ENCODE results near the gene SF3B1. TPM values are rescaled to one million over a fixed set of nuclear protein-coding genes. Genes with fewer than 3 reads are reported as not detected.
"Not testable (repeated sequence)": the region's sequence is repeated elsewhere in the genome, so short reads cannot be mapped to it uniquely, and the experiment has no call there.

Gene SF3B1
- total RNA-seq, 1 experiment from 2014 or later, result 263 TPM

DNA sequence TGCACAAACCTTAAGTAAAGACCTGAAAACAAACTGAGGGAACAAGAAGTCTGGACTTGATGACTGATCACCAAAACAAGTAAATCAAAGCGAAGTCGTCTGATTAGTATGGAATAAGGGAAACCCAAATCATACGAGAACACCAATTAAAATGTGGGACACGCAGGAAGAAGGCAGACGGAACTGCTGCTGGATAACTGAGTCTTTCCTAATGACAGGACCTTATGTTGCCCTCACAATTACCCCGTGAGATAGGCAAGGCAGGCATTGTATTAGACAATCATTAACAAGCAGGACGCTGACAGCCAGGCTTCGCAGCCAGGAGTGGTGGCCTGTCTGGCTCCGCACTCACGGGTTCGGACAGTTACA lies 17.9 kb upstream of the SF3B1 start:
- H3K36me3 ChIP-seq (replicated peaks; ENCODE audit: control insufficient read depth, insufficient read depth, low read length), result no peaks in the 10 kb centered on the region

DNA sequence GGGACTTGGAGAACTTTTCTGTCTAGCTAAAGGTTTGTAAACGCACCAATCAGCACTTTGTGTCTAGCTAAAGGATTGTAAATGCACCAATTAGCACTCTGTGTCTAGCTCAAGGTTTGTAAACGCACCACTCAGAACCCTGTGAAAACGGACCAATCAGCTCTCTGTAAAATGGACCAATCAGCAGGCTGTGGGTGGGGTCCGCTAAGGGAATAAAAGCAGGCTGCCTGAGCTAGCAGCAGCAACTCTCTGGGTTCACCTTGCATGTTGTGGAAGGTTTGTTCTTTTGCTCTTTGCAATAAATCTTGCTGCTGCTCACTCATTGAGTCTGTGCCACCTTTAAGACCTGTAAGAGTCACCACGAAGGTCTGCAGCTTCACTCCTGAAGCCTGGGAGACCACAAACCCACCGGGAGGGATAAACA lies 16.1 kb upstream of the SF3B1 start:
- DNase-seq; H3K27me3 ChIP-seq (ENCODE audit: control insufficient read depth, insufficient read depth, low read length); H3K36me3 ChIP-seq (replicated peaks; ENCODE audit: control insufficient read depth, insufficient read depth, low read length); H3K4me3 ChIP-seq (ENCODE audit: insufficient read depth, low read depth, low read length): not testable (repeated sequence)

More for the DNA sequence above, 17.9 kb upstream of the SF3B1 start:
- no peaks in the 10 kb centered on the region for H3K27me3 ChIP-seq (ENCODE audit: control insufficient read depth, insufficient read depth, low read length)
- no peak for DNase-seq
- H3K4me3 ChIP-seq (ENCODE audit: insufficient read depth, low read depth, low read length), result peak overlapping the region; percentile 37

DNA sequence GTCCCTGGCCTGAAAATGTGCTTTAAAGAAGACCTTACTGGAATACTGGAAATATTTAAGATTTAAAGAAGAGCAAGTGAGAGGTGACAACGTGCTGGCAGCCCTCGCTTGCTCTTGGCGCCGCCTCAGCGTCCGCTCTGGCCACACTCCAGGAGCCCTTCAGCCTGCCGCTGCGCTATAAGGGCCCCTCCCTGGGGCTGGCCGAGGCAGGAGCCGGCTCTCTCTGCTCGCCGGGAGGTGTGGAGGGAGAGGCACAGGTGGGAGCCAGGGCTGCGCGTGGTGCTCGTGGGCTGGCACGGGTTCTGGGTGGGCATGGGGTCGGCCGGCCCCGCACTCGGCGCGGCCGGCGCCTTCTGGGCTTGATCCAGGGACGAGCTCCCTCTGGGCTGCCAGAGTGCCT lies 15.6 kb upstream of the SF3B1 start:
- no peak for DNase-seq
- H3K27me3 ChIP-seq (ENCODE audit: control insufficient read depth, insufficient read depth, low read length), result no peaks in the 10 kb centered on the region
- H3K36me3 ChIP-seq (replicated peaks; ENCODE audit: control insufficient read depth, insufficient read depth, low read length), result no peaks in the 10 kb centered on the region
- H3K4me3 ChIP-seq (ENCODE audit: insufficient read depth, low read depth, low read length), result no peak overlapping the region

DNA sequence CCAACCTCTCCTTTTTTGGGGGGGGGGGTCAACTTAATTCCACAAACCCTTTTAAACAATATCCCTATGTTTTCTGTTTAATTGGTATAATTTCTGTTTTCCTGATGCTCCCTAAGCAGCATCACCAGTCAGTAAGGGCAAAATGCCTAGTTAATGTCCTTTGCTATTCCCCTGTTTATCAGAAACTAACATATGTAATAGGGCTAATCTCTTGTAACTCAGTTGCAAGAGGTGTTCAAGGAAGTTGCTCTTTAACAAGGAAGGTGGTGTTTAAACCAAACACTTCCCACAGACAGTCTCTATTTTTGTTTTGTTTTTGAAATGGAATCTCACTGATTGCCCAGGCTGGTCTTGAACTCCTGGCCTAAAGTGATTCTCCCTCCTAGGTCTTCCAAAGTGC lies 12.0 kb upstream of the SF3B1 start:
- DNase-seq, result no peak
- Histone ChIP-seq H3K27me3 (ENCODE audit: control insufficient read depth, insufficient read depth, low read length) (no peaks in the 10 kb centered on the region), H3K4me3 (ENCODE audit: insufficient read depth, low read depth, low read length) (no peak overlapping the region), H3K36me3 (replicated peaks; ENCODE audit: control insufficient read depth, insufficient read depth, low read length) (no peaks in the 10 kb centered on the region)

DNA sequence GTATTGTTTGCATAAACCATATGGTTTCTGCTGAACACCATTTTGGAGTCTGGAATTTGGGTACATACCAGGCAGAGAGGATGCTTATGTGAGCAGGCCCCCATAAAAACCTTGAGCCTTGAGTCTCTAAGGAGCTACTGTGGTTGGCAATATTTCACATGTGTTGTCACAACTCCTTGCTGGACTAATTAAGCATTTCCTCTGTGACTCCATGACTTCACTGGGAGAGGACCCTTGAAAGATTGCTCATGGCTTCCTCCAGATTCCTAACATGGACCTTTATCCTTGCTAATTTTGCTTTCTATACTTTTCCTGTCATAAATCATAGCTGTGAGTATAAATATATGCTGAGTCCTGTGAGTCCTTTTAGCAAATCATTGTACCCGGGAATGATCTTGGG lies 10.9 kb upstream of the SF3B1 start:
- no peak for DNase-seq
- Histone ChIP-seq H3K36me3 (replicated peaks; ENCODE audit: control insufficient read depth, insufficient read depth, low read length) (no peaks in the 10 kb centered on the region), H3K27me3 (ENCODE audit: control insufficient read depth, insufficient read depth, low read length) (no peaks in the 10 kb centered on the region), H3K4me3 (ENCODE audit: insufficient read depth, low read depth, low read length) (no peak overlapping the region)

DNA sequence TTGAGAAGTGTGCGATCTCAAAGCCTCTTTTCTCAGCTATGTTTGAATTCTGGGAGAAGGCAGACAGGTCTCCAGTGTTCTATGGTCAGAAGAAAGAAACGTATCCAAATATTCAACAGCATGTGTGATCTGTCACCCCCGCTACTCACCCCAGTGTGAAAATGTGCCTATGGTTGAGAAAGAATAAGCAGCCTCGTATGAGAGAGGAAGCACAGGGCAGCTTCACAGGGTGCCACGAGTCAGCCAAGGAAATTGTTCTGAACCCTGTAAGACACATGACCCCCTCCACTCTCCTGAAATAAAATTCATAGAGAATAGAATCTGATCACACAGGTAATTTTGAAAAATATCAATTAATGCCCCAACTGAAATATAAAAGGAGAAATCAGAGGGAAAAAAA lies 8.0 kb upstream of the SF3B1 start:
- Histone ChIP-seq H3K36me3 (replicated peaks; ENCODE audit: control insufficient read depth, insufficient read depth, low read length) (no peaks in the 10 kb centered on the region), H3K27me3 (ENCODE audit: control insufficient read depth, insufficient read depth, low read length) (no peaks in the 10 kb centered on the region), H3K4me3 (ENCODE audit: insufficient read depth, low read depth, low read length) (no peak overlapping the region)
- no peak for DNase-seq

DNA sequence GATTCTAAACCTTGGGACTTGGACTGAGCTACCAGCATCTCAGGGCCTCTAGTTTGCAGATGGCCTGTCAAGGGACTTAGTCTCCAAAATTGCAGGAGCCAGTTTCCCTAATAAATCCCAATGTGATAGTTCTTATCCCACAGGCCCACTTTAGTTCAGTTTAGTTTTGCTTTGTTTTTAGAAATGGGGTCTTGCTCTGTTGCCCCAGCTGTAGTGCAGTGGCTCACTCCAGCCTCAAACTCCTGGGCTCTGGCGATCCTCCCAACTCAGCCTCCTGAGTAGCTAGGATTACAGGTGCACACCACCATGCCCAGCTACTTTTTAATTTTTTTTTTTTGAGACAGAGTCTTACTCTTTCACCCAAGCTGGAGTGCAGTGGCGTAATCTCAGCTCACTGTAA lies 2.6 kb upstream of the SF3B1 start:
- DNase-seq, result no peak
- Histone ChIP-seq H3K36me3 (replicated peaks; ENCODE audit: control insufficient read depth, insufficient read depth, low read length) (no peaks in the 10 kb centered on the region), H3K4me3 (ENCODE audit: insufficient read depth, low read depth, low read length) (no peak overlapping the region), H3K27me3 (ENCODE audit: control insufficient read depth, insufficient read depth, low read length) (no peaks in the 10 kb centered on the region)

DNA sequence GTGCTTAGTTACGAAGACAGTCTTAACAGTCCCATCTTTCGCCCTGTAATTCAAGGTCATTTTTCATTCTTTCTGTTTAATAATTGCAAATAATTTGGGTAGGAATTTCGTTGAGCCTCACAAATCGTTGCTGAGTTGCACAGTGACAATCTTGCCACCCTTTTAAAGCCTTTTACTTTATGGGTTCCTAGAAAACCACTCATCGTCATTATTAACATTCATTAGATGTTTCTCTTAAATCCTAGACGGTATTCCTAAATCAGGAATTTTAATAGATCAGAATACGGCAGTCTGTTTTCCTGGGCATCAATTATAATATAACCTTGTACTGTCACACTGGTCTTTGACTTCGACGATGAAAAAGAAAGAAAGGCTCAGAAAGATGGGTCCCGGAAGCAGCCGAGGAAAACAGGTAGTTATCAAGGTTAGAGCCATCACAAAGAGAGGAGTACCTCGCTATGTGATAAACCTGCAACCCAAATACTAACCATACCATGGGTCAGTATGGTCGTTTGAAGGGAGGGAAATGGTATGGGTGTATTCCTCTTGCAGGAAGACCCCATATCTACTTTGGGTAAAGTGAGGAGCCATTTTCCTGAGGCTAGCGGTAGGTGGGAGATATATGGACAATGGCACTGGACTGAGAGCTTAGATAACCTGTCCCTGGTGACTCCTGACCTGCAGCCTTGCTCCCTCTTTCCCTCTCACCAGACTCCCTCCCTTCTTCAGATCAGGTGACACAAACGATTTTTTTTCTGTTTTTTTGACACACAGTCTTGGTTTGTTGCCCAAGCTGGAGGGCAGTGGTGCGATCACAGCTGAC lies 981 bp upstream of the SF3B1 start:
- H3K27me3 ChIP-seq (ENCODE audit: control insufficient read depth, insufficient read depth, low read length), result no peaks in the 10 kb centered on the region
- H3K4me3 ChIP-seq (ENCODE audit: insufficient read depth, low read depth, low read length), result peak overlapping the region; percentile 98
- H3K36me3 ChIP-seq (replicated peaks; ENCODE audit: control insufficient read depth, insufficient read depth, low read length), result no peaks in the 10 kb centered on the region
- no peak for DNase-seq

DNA sequence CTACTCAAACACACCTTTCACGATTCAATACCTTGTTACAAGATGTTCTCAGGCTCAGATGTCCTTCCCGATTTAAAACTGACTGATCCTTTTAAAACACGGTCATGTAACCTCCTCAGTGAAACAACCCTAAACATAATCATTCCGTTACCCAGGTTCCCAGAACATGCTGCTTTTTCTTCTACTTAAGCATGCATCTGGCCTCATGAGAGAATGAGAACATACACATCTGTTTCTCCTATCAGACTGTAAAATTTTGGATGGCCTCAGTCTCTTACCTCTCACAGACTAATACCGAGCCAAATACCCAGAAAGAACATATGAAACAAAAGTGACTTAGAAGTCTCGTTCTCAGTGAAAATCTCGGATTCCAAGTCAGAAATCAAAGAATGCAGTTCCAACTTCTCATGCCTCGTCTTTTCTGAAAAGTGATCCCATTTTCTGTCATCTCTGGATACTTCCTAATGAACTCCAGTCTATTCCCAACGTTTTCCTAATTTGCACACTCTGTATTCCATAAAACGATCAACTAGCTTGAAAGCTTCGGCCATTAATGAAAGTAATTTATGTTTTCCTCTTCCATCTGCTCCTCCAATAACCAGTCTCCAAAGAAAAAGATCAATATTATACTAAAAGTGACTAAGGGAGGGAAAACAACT lies 919 bp downstream of the SF3B1 start:
- H3K4me3 ChIP-seq (ENCODE audit: insufficient read depth, low read depth, low read length), result peak overlapping the region; percentile 98
- no peak for DNase-seq
- no peaks in the 10 kb centered on the region for H3K36me3 ChIP-seq (replicated peaks; ENCODE audit: control insufficient read depth, insufficient read depth, low read length)
- no peaks in the 10 kb centered on the region for H3K27me3 ChIP-seq (ENCODE audit: control insufficient read depth, insufficient read depth, low read length)

DNA sequence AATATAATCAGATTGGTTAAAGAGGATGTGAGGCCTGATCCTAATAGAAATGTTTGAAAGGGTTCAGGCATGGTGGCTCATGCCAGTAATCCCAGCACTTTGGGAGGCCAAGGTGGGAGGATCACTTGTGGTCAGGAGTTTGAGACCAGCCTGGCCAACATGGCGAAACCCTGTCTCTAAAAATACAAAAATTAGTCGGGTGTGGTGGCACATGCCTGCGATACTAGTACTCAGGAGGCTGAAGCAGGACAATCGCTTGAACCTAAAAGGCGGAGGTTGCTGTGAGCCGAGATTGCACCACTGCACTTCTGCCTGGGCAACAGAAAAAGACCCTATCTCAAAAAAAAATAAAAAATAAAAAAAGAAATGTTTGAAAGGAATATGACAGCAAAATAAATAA lies 2.3 kb downstream of the SF3B1 start:
- not testable (repeated sequence) for H3K27me3 ChIP-seq (ENCODE audit: control insufficient read depth, insufficient read depth, low read length); DNase-seq; H3K36me3 ChIP-seq (replicated peaks; ENCODE audit: control insufficient read depth, insufficient read depth, low read length); H3K4me3 ChIP-seq (ENCODE audit: insufficient read depth, low read depth, low read length)

DNA sequence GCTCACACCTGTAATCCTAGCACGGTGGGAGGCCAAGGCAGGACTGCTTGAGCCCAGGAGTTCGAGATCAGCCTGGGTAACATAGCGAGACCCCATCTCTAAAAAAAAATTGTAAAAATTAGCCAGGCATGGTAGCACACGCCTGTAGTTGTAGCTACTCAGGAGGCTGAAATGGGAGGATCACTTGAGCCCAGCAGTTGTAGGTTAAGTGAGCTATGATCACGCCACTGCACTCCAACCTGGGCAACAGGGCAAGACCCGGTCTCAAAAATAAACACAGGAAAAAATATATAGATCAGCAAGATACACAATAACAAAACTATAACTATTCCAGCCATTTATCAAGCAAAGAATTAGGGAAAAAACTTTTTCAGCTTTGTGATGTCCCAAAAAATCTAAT lies 3.0 kb downstream of the SF3B1 start:
- DNase-seq, result no peak
- H3K36me3 ChIP-seq (replicated peaks; ENCODE audit: control insufficient read depth, insufficient read depth, low read length), result no peaks in the 10 kb centered on the region
- no peak overlapping the region for H3K4me3 ChIP-seq (ENCODE audit: insufficient read depth, low read depth, low read length)
- no peaks in the 10 kb centered on the region for H3K27me3 ChIP-seq (ENCODE audit: control insufficient read depth, insufficient read depth, low read length)

DNA sequence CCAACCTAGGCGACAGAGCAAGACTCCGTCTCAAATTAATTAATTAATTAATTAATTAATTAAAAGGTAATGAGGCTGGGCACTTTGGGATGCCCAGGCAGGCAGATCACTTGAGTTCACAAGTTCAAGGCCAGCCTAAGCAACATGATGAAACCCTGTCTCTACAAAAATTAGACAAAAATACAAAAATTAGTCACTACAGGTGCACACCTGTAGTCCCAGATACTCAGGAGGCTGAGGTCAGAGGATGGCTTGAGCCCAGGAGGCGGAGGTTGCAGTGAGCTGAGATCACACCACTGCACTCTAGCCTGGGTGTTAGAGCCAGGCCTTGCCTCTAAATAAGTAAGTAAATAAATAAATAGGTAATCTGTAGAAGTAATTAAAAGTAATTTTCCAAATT lies 6.8 kb downstream of the SF3B1 start:
- H3K4me3 ChIP-seq (ENCODE audit: insufficient read depth, low read depth, low read length), result no peak overlapping the region
- H3K36me3 ChIP-seq (replicated peaks; ENCODE audit: control insufficient read depth, insufficient read depth, low read length), result peaks cover 6% of the 10 kb centered on the region
- no peaks in the 10 kb centered on the region for H3K27me3 ChIP-seq (ENCODE audit: control insufficient read depth, insufficient read depth, low read length)
- no peak for DNase-seq

DNA sequence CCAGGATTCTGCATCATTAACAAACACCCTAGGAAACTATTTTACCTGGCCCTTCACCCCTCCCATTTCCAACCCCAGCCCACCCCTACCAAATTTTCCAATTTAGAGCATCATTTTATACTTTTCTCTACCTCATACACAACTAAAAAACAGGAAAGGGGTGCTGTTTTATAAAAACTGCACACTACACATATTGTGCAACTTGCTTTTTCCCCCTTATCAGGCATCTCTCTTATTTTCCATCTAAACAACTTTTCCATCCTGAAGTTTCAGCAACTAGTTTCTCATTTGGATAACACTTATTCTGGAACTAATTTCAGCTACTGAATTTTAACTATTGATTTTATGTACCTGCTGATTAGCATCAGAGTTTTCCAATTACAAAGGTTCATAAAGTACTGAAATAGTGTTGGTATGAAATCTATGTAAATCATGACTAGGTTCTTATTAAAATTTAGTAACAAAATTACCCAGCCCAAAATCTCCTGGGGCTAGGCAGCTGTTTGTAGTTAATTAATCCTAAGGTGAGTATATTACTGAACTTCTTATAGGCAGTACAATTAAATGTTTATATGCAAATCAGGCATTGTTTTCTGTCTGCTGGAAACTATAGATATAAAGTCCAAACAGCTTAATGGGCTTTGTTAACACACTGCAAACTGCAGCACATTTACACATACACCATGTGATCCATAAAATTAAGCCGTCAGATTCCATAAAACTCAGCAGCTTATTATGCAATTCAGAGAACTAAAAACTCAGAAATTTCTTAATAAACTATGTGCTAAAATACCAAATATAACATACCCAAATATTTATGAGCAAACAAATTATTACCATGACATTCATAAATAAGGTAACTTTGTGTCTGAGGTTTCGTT lies 7.9 kb downstream of the SF3B1 start:
- H3K4me3 ChIP-seq (ENCODE audit: insufficient read depth, low read depth, low read length), result no peak overlapping the region
- H3K36me3 ChIP-seq (replicated peaks; ENCODE audit: control insufficient read depth, insufficient read depth, low read length), result peaks cover 6% of the 10 kb centered on the region
- no peaks in the 10 kb centered on the region for H3K27me3 ChIP-seq (ENCODE audit: control insufficient read depth, insufficient read depth, low read length)
- DNase-seq, result no peak

DNA sequence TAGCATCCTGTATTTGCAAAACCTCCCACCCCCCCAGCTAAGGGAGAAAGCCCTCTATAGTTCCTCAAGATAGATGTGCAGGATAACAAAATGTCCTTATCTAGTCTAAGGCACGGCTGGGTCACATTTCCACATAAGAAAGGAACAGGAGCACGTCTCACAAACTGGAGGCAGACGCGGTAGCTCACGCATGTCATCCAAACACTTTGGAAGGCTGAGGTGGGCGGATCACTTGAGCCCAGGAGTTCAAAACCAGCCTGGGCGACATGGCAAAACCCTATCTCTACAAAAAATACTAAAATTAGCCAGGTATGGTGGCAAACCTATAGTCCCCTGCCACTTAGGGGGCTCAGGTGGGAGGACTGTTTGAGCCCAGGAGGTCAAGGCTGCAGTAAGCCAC lies 9.3 kb downstream of the SF3B1 start:
- DNase-seq, result no peak
- Histone ChIP-seq H3K27me3 (ENCODE audit: control insufficient read depth, insufficient read depth, low read length) (no peaks in the 10 kb centered on the region), H3K4me3 (ENCODE audit: insufficient read depth, low read depth, low read length) (no peak overlapping the region), H3K36me3 (replicated peaks; ENCODE audit: control insufficient read depth, insufficient read depth, low read length) (peaks cover 11% of the 10 kb centered on the region)

DNA sequence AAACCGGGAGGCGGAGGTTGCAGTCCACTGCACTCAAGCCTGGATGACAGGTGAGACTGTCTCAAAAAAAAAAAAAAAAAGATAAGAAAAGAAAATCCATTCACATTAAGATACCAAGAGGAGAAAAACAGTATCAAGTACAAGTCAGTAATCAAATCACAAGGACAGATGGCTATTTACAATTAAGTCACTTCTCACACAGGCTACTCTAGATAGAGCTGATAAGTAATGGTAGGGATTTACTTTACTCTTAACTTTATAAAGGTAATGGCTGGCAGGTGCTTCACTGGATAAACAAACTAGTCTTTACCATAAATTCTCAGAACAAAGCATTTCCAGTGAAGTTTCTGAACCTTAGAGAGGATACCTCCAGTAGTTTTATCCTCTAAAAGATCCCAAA lies 11.5 kb downstream of the SF3B1 start:
- Histone ChIP-seq H3K27me3 (ENCODE audit: control insufficient read depth, insufficient read depth, low read length) (no peaks in the 10 kb centered on the region), H3K36me3 (replicated peaks; ENCODE audit: control insufficient read depth, insufficient read depth, low read length) (peaks cover 26% of the 10 kb centered on the region), H3K4me3 (ENCODE audit: insufficient read depth, low read depth, low read length) (no peak overlapping the region)
- DNase-seq, result no peak
